ENCODE data around the gene ZNF80. TPM values are rescaled to one million over a fixed set of nuclear protein-coding genes. Genes with fewer than 3 reads are reported as not detected.

The ZNF80 gene
- total and polyA plus RNA-seq, 2 of the 13 experiments (the other 11 are each of a cell fraction or from before 2014, with no cell fraction given), result not detected

- no peak overlapping the region for H3K9ac ChIP-seq (ENCODE audit: insufficient read depth, low read depth, low read length)
- TF ChIP-seq HNRNPK (IDR thresholded peaks at IDR 0.05; ENCODE audit: low read depth, low read length, poor library complexity, severe bottlenecking) (no peak), PRDM10 (CRISPR knock-in tag; IDR thresholded peaks at IDR 0.05; ENCODE audit: low read depth) (no peak), BRF2 (CRISPR knock-in tag; IDR thresholded peaks at IDR 0.05) (no peak), BHLHE40 (IDR thresholded peaks at IDR 0.05; ENCODE audit: low read length) (no peak), ZBTB4 (CRISPR knock-in tag; IDR thresholded peaks at IDR 0.05; ENCODE audit: borderline replicate concordance) (no peak), ZMAT5 (CRISPR knock-in tag; IDR thresholded peaks at IDR 0.05; ENCODE audit: borderline replicate concordance, low read depth) (no peak), ZNF431 (CRISPR knock-in tag; IDR thresholded peaks at IDR 0.05; ENCODE audit: borderline replicate concordance, low read depth) (no peak), ZNF281 (CRISPR knock-in tag; IDR thresholded peaks at IDR 0.05; ENCODE audit: borderline replicate concordance) (no peak), ZNF383 (CRISPR knock-in tag; IDR thresholded peaks at IDR 0.05; ENCODE audit: borderline replicate concordance) (no peak), ZNF468 (CRISPR knock-in tag; IDR thresholded peaks at IDR 0.05) (no peak), CENPX (CRISPR knock-in tag; IDR thresholded peaks at IDR 0.05) (no peak), SRSF4 (IDR thresholded peaks at IDR 0.05; ENCODE audit: low read depth, low read length, poor library complexity, severe bottlenecking) (no peak), TCF7 (IDR thresholded peaks at IDR 0.05; ENCODE audit: low read depth) (no peak)
Observed at GRCh38 chr3:114227076-114227475, 10.3 kb downstream of the ZNF80 start.

More at GRCh38 chr3:114227076-114227475, 10.3 kb downstream of the ZNF80 start:
- H3K9me3 ChIP-seq (ENCODE audit: low read length), result peaks cover 12% of the 10 kb centered on the region
- H3K4me1 ChIP-seq (ENCODE audit: insufficient read depth, low read length), result no peaks in the 10 kb centered on the region
- H2AFZ ChIP-seq (ENCODE audit: low read length), result no peak overlapping the region
- intact Hi-C loops (cut with micrococcal nuclease; ENCODE audit: unreplicated experiment), result no loop called here
- FAIRE-seq (no peak), DNase-seq (ENCODE audit: low spot score) (no peak), ATAC-seq (no peak)
- H3K27ac ChIP-seq (ENCODE audit: extremely low read length, insufficient read depth, low read length), result no peak overlapping the region
- H4K20me1 ChIP-seq (ENCODE audit: insufficient read depth, low read length), result no peaks in the 10 kb centered on the region
- no peak overlapping the region for H3K4me3 ChIP-seq (replicated peaks in 1 of 3; ENCODE audit: insufficient read depth in 1 of 3, low read depth in 2 of 3, low read length in 3 of 3)
- no peaks in the 10 kb centered on the region for H3K36me3 ChIP-seq (replicated peaks in 1 of 2; ENCODE audit: control insufficient read depth in 1 of 2, insufficient read depth in 2 of 2, low read length in 2 of 2)
- H3K4me2 ChIP-seq (ENCODE audit: low read depth, low read length), result no peak overlapping the region
- BruUV-seq (replicated peaks), result no TSS peak
- in situ Hi-C loops (cut with HindIII; ENCODE audit: extremely low pct_ligation_motif_present, low pct_unique_long_range_greater_than_20kb), result no loop called here
- no peaks in the 10 kb centered on the region; a peak in 1 of 5 replicates for H3K27me3 ChIP-seq (ENCODE audit: control insufficient read depth in 1 of 2, insufficient read depth in 2 of 2, low read length in 2 of 2)
- H3K79me2 ChIP-seq (ENCODE audit: insufficient read depth, low read length), result no peaks in the 10 kb centered on the region
- POLR2A ChIA-PET, result no interaction called here
- CTCF ChIA-PET (ENCODE audit: low intra/inter-chr PET ratio, low total read pairs), result no interaction called here
- WGBS (ENCODE audit: low lambda C conversion rate), result 5% methylated on average over 1 of the region's 1 CpG

Measured in HepG2 (cell line).